ENCODE results near the gene C3orf85.
"Not testable (repeated sequence)": the region's sequence is repeated elsewhere in the genome, so short reads cannot be mapped to it uniquely, and the experiment has no call there.

C3orf85 gene, protein sequence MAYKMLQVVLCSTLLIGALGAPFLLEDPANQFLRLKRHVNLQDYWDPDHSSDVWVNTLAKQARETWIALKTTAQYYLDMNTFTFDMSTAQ

DNA sequence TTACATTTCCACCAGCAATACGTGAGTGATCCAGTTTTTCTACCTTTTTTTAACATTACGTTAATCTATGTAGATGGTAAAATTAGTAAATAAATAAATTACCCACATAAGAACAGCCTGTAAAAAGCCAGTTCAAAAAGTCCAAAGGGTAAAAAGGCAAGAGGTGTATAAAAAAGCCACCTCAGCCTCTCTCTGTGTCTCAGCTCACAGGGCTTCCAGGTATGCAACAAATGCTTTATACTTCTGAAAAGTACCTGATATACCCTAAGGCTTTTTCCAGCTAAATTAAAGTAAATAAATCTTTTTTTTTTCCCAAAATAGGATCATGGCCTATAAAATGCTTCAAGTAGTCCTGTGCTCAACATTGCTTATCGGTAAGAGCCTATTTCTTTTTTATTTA lies at the start of gene C3orf85:
C3orf85 (plus strand) TSS at position 197 of the 400 bp plus-strand sequence; CDS start at position 326, 129 bp downstream.
- DNase-seq, result no peak

DNA sequence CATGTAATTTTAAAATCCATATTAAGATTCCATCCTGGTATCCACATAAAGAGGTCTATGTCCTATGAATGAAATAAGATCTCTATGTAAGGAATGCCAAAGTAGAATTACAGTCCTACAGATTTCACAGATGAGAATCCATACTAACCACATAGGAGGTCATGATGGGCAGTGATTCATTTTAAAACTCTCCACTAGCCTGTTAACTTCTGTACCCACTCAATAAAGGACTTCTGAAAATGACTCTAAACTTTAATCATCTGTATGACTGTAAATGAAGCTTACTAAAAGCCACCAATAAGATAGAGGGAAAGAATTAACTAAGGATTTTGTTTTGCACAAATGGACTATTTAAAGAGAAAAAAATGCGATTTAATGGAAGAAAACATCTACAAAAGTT lies 47.3 kb upstream of the C3orf85 start:
- DNase-seq, result no peak

- DNase-seq, result no peak
Measured at GRCh38 chr3:109091846-109092245, 44.7 kb upstream of the C3orf85 start.

DNA sequence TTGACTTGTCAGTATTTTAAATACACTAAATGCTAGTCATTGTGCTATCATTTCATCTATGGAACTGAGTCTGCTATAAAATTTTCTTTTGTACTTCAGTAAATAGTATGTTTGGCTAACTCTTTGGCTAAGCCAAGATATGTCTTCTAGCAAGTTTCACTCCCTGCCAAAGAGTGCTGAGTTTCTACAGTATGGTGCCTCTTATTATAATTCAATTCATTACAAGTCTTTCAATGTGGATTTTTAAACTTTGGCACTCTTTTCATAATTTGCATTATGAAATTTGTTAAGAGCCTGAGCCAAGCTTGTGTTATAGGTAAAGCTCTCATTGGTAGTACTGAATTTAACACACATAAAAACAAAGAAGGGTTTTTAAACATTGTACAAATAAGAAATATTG lies 43.0 kb upstream of the C3orf85 start:
- no peak for DNase-seq

GRCh38 chr3:109095166-109095565 lies 41.4 kb upstream of the C3orf85 start:
- no peak for DNase-seq

- DNase-seq, result no peak
Measured at GRCh38 chr3:109098079-109098644, 38.4 kb upstream of the C3orf85 start.

GRCh38 chr3:109109574-109109973 lies 26.9 kb upstream of the C3orf85 start:
- no peak for DNase-seq

DNA sequence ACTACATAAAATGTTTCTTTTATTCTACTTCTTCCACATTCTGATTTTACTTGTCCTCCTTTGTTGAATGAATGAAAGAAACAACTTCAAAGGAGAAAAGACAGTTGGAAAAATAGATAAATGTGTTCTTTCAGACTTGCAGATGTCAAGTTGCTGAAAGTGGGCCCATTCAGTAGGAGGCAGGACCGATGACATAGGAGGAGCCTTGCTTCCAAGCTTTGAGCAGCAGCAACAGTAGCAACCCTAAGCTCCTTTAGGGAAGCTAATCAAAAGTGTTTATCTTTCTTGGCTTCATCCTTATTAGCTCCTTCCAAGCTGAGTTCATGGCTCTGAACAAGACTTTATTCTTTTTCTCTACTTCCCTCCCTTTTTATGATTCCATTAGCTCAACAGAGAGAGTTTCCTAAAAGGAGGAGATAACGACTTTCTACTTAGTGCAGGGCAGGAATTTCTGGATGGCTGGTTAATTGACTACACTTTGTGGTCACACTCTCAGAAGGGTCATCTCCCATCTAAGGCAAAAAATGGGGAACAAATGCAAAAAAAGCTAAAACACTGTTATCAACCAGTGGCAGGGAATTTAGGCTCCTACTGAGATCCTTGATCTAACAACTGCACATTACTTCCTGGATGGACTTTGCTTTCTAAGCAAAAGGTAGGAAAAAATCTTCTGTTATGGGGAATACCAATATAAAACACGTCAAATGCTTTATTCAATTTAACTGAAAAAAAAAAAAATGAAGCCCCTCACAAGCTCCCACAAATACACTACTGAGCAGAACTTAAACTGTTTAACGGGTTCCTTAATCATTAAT lies 23.4 kb upstream of the C3orf85 start:
- no peak for DNase-seq

DNA sequence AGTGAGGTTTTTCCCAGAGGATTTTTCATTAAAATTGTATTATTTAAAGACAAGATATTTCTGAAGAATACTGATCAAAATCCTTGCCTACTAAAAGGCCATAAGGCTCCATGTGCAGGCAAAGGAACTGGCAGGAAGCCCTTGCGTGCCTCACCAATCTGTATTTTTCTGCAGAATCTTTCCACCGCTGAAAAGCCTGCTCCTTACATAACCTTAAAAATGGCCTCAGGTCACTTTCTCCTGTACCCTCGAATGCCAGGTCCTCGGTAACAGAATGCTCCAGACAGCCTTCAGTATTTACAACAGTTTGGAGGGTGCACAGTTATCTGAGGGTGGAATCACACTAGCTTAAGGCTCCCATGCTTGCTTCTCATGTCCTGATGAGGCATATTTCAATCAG lies 21.8 kb upstream of the C3orf85 start:
- no peak for DNase-seq

- DNase-seq, result no peak
Measured at GRCh38 chr3:109115451-109115850, 21.1 kb upstream of the C3orf85 start.

GRCh38 chr3:109116031-109116430 lies 20.5 kb upstream of the C3orf85 start:
- no peak for DNase-seq

- no peak for DNase-seq
Measured at GRCh38 chr3:109117939-109118338, 18.6 kb upstream of the C3orf85 start, which contains the start of gene MORC1. Gene MORC1, minus strand, starts transcription at chr3:109118134. Its CDS starts 75 bp downstream, at chr3:109118059.

GRCh38 chr3:109118584-109118983 lies 17.9 kb upstream of the C3orf85 start:
- no peak for DNase-seq

- DNase-seq, result no peak
Measured at GRCh38 chr3:109122690-109123089, 13.8 kb upstream of the C3orf85 start.

DNA sequence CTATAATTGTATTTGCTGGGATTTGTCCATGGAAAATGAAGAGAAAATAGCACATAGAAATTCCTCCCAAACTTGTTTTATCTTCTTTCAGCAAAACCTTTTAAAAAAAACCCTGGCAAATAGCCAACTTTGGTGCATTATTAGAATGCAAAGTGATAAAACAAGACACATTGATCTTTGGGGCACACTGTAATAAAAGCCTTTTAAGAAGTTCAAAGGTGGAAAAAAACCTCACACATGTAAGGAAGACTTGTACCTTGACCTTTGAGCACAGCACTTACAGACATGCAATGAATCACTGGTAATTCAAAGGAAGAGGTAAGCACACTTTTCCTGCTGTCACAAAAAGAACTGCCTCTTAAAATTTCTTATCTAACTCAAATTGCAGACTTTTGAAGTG lies 10.6 kb upstream of the C3orf85 start:
- DNase-seq, result no peak

- DNase-seq, result no peak
Measured at GRCh38 chr3:109127553-109127952, 9.0 kb upstream of the C3orf85 start.

GRCh38 chr3:109131276-109131675 lies 5.2 kb upstream of the C3orf85 start:
- no peak for DNase-seq

DNA sequence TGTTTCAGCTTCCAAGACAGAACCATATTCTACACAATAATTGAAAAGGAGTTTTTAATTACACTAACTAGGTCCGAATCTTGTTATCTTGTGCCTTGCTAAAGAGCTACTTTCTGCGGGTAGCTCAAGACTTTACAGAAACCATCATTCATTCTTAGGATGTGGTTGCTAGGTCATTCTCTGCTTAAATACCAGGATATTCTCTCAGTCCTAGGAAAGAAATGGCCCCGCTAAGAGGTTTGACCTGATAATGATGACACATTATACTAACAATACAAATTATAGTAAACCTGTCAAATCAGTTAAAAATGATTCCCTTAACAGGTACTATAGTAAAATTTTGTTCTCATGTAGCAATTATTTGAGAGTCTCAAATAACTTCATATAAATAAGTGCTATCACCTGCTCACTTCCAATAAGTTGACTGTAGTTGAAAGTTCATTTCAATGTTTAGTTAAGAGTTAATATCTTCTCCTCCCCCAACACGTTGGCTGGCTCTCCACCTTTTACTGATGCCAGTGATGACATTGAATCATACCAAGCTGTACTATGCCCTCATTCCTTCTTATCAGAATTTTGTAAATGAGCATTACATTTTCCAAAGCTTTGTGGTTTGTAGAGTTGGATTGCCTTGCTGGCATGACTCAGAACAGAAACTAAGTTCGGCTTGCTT lies 3.6 kb upstream of the C3orf85 start:
- DNase-seq, result no peak

DNA sequence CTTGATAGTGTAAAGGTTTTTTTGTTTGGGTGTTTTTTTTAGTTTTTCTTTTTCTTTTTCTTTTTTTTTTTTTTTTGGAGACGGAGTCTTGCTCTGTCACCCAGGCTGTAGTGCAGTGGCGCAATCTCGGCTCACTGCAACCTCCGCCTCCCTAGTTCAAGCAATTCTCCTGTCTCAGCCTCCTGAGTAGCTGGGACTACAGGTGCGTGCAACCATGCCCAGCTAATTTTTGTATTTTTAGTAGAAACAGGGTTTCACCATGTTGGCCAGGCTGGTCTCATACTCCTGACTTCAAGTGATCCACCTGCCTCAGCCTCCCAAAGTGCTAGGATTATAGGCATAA lies 3.1 kb upstream of the C3orf85 start:
- DNase-seq, result not testable (repeated sequence)

DNA sequence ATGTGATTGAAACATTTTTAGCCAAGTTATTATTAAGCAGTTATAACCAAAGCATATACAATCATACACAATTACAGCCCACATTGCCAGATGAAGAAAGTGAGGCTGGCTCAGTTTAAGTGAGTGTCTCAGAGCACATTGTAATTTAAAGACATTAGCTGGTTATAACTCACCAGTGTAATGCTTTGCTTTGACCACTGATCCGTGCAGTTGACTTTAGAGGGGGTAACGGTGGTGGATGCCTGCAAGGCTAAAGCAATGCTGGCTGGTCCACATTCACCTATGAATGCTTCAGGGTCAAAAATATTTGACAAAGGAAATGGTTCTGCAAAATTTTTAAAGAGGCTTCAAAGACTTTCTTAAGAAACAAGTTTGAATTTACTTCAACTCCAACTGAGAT lies 1.2 kb downstream of the C3orf85 start:
- no peak for DNase-seq

GRCh38 chr3:109140318-109140717 lies 3.8 kb downstream of the C3orf85 start:
- DNase-seq, result no peak

- DNase-seq, result no peak
Measured at GRCh38 chr3:109143646-109144045, 7.1 kb downstream of the C3orf85 start.

DNA sequence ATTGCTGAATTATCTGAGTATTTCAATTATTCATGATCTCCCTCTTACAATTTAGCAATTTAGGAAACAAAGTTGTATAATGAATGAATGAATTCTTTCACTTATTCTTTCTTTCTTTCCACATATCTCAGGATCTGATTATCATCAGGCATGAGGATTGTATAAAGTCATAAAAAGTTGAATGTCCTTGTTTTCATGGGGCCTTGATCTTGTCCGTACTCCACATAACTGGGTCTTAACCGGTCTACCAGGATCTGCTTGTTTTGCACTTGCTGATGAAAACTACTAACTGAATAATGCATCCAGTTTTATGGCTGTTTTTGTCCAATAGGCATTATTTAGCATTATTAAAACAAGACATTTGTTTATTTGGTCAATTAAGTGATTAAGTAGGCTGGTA lies 12.6 kb downstream of the C3orf85 start:
- DNase-seq, result no peak

- DNase-seq, result no peak
Measured at GRCh38 chr3:109152320-109152719, 15.8 kb downstream of the C3orf85 start.
